ENCODE data around the gene INF2.

The INF2 gene

GRCh38 chr14:104687601-104688504 is 1.6 kb upstream of the INF2 start:
- DNase-seq: peak in 24 of 58 donors; percentile 27 to 75 (median 48)

GRCh38 chr14:104688505-104689108 is 811 bp upstream of the INF2 start:
- peak in 2 of 58 donors; percentile 51 to 57 for DNase-seq

GRCh38 chr14:104689881-104690711 is 678 bp downstream of the INF2 start:
- no peak for DNase-seq

- peak in 1 of 58 donors; percentile 33 for DNase-seq
Measured at GRCh38 chr14:104690861-104691455, 1.5 kb downstream of the INF2 start.

GRCh38 chr14:104691546-104692260 is 2.3 kb downstream of the INF2 start:
- DNase-seq: no peak

GRCh38 chr14:104692261-104692938 is 3.0 kb downstream of the INF2 start:
- no peak for DNase-seq

- peak in 1 of 58 donors; percentile 25 for DNase-seq
Measured at GRCh38 chr14:104692939-104693315, 3.5 kb downstream of the INF2 start.

GRCh38 chr14:104693482-104694431 is 4.3 kb downstream of the INF2 start:
- DNase-seq: peak in 14 of 58 donors; percentile 26 to 72 (median 40)

GRCh38 chr14:104694475-104694950 is 5.1 kb downstream of the INF2 start:
- DNase-seq: peak in 56 of 58 donors; percentile 19 to 92 (median 79)

- peak in 3 of 58 donors; percentile 30 to 66 (median 42) for DNase-seq
Measured at GRCh38 chr14:104694991-104695659, 5.7 kb downstream of the INF2 start.

- peak in 2 of 58 donors; percentile 27 to 57 for DNase-seq
Measured at GRCh38 chr14:104695660-104696000, 6.2 kb downstream of the INF2 start.

GRCh38 chr14:104696671-104697316 is 7.4 kb downstream of the INF2 start:
- peak in 16 of 58 donors; percentile 21 to 62 (median 38) for DNase-seq

- peak in 1 of 58 donors; percentile 25 for DNase-seq
Measured at GRCh38 chr14:104697317-104697703, 7.9 kb downstream of the INF2 start.

GRCh38 chr14:104697892-104698583 is 8.6 kb downstream of the INF2 start:
- DNase-seq: peak in 48 of 58 donors; percentile 27 to 90 (median 53)

- peak in 21 of 58 donors; percentile 13 to 66 (median 36) for DNase-seq
Measured at GRCh38 chr14:104698688-104699425, 9.4 kb downstream of the INF2 start.

- DNase-seq: no peak
Measured at GRCh38 chr14:104699426-104699748, 10.0 kb downstream of the INF2 start.

Data from anterior cingulate cortex (tissue), 58 donors.